Muscle layer of duodenum (tissue), 2 donors: Measurements from ENCODE around the gene PSAT1.

Source experiments
- H3K27ac ChIP-seq: one replicate; pipeline ENCODE4 v1.7.0; 2013; ENCODE audit warnings: mild to moderate bottlenecking, low read length
- H3K27me3 ChIP-seq: one replicate; pipeline ENCODE4 v1.7.0; 2013; ENCODE audit warnings: low read depth, mild to moderate bottlenecking, control low read depth, low read length
- H3K36me3 ChIP-seq, 2 donors: one replicate each; pipeline ENCODE4 v1.7.0; 2013; ENCODE audit warnings: low read length in 2 of 2, control low read depth in 1 of 2, mild to moderate bottlenecking in 1 of 2; ENCODE audit not compliant: insufficient read depth in 2 of 2, control insufficient read depth in 1 of 2
- H3K4me1 ChIP-seq, 2 donors: one replicate each; pipeline ENCODE4 v1.7.0; 2013; ENCODE audit warnings: low read length in 2 of 2, mild to moderate bottlenecking in 2 of 2, control low read depth in 1 of 2, moderate library complexity in 1 of 2; ENCODE audit not compliant: insufficient read depth in 2 of 2, control insufficient read depth in 1 of 2
- H3K4me3 ChIP-seq, 2 donors: one replicate each; pipeline ENCODE4 v1.7.0; 2013; ENCODE audit warnings: low read length in 2 of 2, low read depth in 1 of 2, mild to moderate bottlenecking in 1 of 2
- H3K9me3 ChIP-seq, 2 donors: one replicate each; pipeline ENCODE4 v1.7.0; 2013; ENCODE audit warnings: low read length in 2 of 2, control low read depth in 1 of 2, mild to moderate bottlenecking in 1 of 2; ENCODE audit not compliant: control insufficient read depth in 1 of 2
- donor health status: healthy.

The PSAT1 gene

DNA sequence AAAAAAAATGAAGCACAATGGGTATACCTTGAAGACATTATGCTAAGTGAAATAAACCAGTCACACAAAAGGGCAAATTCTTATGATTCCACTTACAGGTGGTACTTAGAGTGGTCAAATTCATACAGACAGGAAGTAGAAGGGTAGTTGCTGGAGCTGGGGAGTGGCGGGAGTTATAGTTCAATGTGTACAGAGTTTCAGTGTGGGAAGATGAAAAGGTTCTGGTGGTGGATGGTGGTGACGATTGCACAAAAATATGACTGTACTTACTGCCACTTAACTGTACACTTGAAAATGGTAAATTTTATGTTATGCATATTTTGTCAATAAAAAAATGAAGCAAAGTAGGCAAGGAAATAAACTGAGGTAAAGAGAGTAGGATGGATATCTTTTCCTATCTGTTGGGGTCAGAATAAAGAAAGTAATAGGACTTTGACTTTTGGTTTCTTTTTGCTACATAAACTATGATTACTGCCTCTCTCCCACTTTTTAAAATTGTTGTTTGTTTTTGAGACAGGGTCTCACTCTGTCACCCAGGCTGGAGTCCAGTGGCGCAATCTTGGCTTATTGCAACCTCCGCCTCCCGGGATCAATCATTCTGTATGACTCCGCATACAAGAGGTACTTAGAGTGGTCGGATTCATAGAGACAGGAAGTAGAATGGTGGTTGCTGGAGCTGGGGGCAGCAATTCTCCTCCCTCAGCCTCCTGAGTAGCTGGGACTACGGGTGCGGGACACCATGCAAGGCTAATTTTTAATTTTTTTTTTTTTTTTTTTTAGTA lies 4.0 kb upstream of the PSAT1 start:
- H3K4me1 ChIP-seq = peaks cover 0 to 21% of the 10 kb centered on the region in 2 donors
- H3K27ac ChIP-seq = no peak overlapping the region
- no peak overlapping the region for H3K4me3 ChIP-seq
- H3K36me3 ChIP-seq = no peaks in the 10 kb centered on the region
- H3K9me3 ChIP-seq = no peaks in the 10 kb centered on the region
- H3K27me3 ChIP-seq = no peaks in the 10 kb centered on the region

DNA sequence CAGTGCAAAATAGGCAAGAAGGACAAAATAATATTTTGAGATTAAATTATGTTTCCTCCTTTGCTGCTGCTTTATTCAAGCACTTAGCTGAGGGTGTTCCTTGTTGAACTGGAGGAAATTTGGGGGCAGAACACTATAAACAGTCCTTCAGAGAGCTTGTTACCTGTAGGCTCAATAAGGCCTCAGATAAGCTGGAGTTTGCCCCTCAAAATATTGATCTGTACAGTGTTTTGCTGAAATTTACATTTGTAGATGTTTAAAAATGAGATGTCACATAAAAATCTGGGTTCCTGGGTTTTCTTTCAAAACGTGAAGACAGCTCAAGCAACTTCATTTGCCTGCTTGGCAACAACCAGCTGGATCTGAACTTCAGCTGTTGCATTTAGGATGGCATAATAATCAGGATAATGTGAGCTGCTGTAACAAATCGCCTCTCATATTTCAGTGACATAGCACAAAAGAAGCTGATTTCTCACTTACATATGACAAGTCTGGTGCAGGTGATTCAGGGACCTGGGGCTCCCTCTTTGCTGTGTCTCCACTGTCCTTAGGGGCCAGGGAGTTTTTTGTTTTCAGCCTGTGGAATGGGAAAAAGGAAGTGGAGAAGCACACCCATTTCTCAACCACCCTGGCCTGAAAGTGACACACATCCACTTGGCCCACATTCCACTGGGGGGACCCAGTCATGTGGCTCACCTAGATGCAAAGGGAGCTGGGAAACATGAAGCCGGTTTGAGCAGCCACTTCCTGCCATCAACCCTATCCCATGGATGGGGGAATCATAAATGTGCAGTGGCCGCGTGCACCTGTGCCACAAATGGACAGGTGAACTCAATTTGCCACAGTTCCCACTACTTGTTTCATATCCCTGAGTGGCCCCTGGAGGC lies 2.4 kb upstream of the PSAT1 start:
- Histone ChIP-seq H3K4me3 (no peak overlapping the region), H3K4me1 (peaks cover 0 to 28% of the 10 kb centered on the region in 2 donors), H3K36me3 (no peaks in the 10 kb centered on the region), H3K27ac (no peak overlapping the region), H3K9me3 (no peaks in the 10 kb centered on the region), H3K27me3 (no peaks in the 10 kb centered on the region)

DNA sequence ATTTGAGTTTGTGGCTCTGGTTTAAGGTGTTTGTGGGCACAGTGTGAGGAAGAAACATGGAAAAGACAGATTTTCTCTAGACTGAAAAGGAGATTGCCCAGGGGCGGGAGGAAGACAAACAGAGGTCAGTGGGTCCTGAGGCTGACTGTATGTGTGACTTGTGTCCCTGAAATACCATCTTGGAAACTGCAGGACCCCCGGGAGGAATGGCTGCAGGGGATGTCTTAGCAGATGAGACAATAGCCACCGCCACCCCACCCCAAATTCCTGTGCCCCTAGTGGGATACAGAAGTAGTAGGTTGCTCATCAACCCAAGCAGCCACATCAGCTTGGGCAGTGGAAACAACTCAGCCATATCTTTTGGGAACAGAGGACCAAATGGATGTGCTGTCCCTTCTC lies 1.7 kb upstream of the PSAT1 start:
- no peaks in the 10 kb centered on the region for H3K27me3 ChIP-seq
- H3K9me3 ChIP-seq = no peaks in the 10 kb centered on the region
- no peak overlapping the region for H3K27ac ChIP-seq
- no peak overlapping the region for H3K4me3 ChIP-seq
- no peaks in the 10 kb centered on the region for H3K36me3 ChIP-seq
- H3K4me1 ChIP-seq = peaks cover 0 to 28% of the 10 kb centered on the region in 2 donors

DNA sequence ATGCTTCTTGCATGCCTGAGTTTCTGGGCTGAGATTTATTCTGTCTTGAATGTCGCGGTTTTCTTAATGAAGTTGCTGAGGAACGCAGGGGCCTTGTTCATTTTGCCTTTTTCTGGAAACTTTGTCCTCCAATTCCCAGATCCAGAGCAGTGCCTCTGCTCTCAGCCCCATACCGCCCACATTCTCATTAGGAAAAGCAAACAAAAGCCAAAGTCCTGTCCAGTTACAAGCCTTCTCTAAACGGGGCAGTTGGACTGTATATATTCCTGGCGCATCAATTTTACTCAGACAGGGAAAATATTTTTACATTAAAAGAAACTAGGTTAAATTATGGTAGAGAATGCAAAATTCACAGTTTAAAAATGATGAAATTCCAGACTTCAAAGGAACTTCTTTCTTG lies 1.2 kb upstream of the PSAT1 start:
- H3K27me3 ChIP-seq = no peaks in the 10 kb centered on the region
- H3K27ac ChIP-seq = no peak overlapping the region
- H3K9me3 ChIP-seq = no peaks in the 10 kb centered on the region
- peak overlapping the region; percentile 67 to 93 for H3K4me3 ChIP-seq
- H3K4me1 ChIP-seq = peaks cover 0 to 28% of the 10 kb centered on the region in 2 donors
- no peaks in the 10 kb centered on the region for H3K36me3 ChIP-seq

DNA sequence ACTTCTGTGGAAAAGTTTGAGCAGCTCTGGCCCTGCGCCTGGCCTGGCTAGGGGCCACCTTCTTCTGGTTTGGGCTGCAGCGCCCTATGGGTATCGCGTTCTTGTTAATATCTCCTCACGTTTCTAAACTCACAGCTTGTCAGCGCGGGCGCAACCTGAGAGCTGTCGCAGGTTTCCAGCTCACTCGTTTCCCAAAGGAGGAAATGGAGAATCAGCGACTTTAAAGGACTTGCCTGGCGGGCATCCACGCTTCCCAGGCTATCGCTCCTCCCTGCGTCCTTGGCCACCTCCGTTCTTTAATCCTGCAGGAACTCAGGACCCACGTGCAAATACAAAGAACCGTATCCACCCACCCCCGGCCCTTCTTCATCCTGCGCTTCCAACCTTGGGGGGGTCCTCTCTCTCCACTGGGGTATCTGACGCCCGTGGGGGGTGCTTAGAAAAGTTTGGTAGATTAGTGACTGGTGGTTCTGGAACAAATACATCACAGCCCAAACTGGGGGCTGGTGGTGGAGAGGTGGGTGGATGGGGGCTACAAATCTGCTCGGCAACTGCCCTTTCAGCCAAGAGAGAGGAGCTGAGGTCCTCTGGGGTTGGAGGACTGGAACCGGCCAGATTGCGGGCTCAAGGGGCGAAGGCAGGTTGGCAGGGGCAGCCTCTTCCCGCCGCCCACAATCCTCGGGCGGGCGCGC lies 578 bp upstream of the PSAT1 start:
- Histone ChIP-seq H3K4me1 (peaks cover 0 to 28% of the 10 kb centered on the region in 2 donors), H3K27me3 (no peaks in the 10 kb centered on the region), H3K27ac (no peak overlapping the region), H3K9me3 (no peaks in the 10 kb centered on the region), H3K4me3 (peak overlapping the region; percentile 67 to 93), H3K36me3 (no peaks in the 10 kb centered on the region)

DNA sequence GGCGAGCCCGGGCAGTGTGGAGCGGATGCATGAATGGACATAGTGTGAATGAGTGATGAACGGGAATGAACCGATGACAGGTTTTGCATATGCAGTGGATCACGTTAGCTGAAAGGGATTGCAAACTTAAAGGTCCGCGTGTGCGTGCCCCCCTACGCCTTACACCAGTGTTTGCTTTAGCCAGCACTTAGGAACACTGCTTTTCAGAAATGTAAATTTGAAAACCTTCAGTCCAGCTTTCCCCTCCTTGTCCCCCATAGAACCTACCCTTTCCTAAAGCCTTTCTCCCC lies 692 bp downstream of the PSAT1 start:
- Histone ChIP-seq H3K27me3 (no peaks in the 10 kb centered on the region), H3K36me3 (peaks cover 0 to 5% of the 10 kb centered on the region in 2 donors), H3K27ac (no peak overlapping the region), H3K4me3 (peak overlapping the region; percentile 67 to 93), H3K4me1 (peaks cover 0 to 28% of the 10 kb centered on the region in 2 donors), H3K9me3 (no peaks in the 10 kb centered on the region)

DNA sequence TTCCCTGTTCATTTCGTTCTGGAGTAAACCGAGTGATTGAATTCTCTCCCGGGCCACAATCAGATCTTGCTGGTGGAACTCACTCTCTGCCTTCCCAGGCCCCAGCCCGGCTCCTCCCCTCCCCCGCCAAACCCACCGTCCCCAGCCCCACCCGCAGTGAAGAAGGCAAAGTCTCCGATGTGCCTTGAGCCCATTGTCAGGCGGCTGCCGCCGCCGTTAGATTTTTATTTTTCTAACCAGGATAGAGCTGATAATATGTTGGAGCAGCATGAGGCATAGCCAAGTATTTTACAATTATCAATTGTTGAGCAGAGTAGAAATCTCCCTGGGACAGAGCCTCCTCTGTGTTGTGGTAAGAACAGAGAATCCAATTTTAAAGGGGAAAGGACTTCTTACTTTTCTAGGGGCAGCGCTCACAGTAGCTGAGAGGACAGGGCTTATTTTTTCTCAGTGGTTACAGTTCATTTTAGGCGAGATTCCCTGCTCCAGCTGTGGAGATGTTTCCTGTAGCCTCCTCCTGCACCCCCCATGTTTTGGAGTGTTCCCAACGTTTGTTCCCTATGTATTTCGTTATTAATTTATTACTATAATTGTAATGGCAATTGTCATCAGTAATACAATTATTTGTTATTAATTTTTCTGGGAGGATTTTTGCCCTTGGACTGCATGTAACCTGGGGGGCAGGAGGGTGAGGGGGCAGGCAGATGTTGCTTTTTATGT lies 1.3 kb downstream of the PSAT1 start:
- Histone ChIP-seq H3K27me3 (no peaks in the 10 kb centered on the region), H3K4me3 (peak overlapping the region; percentile 67 to 93), H3K9me3 (no peaks in the 10 kb centered on the region), H3K4me1 (peaks cover 0 to 28% of the 10 kb centered on the region in 2 donors), H3K36me3 (peaks cover 0 to 5% of the 10 kb centered on the region in 2 donors), H3K27ac (no peak overlapping the region)

DNA sequence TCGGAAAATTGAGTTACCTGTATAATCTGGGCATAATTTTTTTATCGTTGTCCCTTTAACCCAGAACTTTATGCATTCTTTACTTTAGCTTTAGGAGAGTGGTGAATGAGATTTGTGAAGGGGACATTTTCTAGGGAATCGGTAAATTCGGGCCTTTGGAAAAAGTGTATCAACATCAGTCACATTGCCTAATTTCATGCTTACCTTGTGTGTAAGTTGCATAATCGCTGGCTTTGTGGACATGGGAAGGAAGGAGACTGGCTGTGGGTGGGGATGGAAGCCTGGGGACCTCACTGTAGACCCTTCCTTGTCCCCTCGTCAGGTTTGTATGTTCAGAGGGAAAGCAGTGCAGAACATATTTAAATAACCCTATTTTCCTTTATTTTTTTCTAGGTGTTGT lies 3.3 kb downstream of the PSAT1 start:
- peaks cover 0 to 5% of the 10 kb centered on the region in 2 donors for H3K36me3 ChIP-seq
- peaks cover 0 to 28% of the 10 kb centered on the region in 2 donors for H3K4me1 ChIP-seq
- no peak overlapping the region for H3K27ac ChIP-seq
- H3K4me3 ChIP-seq = no peak overlapping the region
- H3K27me3 ChIP-seq = no peaks in the 10 kb centered on the region
- H3K9me3 ChIP-seq = no peaks in the 10 kb centered on the region

DNA sequence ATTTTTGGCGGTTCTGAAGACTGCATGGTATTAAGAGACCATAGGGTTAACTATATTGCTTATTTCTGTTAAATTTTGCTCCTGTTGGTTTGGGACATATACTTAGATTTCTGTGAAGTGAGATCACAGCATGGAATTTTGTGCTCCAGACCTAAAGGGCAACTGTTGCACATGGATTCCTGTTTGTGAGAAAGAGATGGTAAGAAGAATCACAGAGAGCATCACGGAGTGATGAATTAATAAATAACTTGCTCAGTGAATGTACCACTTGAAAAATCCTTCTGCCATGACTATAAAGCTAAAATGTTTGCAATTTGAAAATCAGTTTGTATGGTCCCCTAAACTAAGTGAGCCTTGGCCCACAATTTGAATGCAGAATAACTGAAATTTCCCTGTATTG lies 4.5 kb downstream of the PSAT1 start:
- Histone ChIP-seq H3K27ac (no peak overlapping the region), H3K27me3 (no peaks in the 10 kb centered on the region)

DNA sequence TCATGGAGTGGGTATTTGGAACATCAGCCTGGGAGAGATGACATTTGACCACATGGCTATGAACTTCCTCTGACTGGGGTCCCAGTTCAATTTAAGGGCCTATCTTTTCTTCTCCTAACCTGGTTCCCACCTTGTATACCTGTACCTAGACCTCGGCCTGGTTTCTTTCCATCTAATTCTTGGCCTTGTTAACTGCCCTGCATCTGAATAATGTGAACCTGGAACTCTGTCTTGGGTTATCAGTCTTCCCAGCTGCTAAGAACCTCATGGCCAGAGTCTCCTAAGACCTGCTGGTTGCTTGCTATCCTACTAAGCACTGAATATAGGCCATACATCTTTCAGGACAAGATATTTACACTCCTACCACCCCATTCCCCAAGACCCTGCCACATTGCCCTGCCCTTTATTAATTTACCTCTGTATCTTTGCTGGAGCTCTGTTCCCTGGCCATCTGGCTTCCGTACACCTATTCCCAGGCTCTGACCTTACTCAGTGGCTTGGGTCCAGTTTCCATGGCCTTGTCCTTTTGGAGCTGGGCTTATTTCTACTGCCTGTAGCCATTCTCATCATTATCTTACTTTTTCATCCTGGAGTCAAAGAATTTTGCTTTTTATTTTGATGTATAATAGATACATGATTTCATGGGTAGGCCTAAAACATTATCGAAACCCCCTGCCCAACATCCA lies 6.6 kb downstream of the PSAT1 start:
- no peak overlapping the region for H3K4me3 ChIP-seq

More for the DNA sequence above, 4.5 kb downstream of the PSAT1 start:
- Histone ChIP-seq H3K36me3 (peaks cover 0 to 5% of the 10 kb centered on the region in 2 donors), H3K4me1 (peaks cover 0 to 18% of the 10 kb centered on the region in 2 donors), H3K4me3 (no peak overlapping the region), H3K9me3 (no peaks in the 10 kb centered on the region)

More for the DNA sequence above, 6.6 kb downstream of the PSAT1 start:
- no peaks in the 10 kb centered on the region for H3K9me3 ChIP-seq
- no peaks in the 10 kb centered on the region for H3K27me3 ChIP-seq
- H3K4me1 ChIP-seq = peaks cover 0 to under 1% of the 10 kb centered on the region in 2 donors
- peaks cover 0 to 5% of the 10 kb centered on the region in 2 donors for H3K36me3 ChIP-seq
- H3K27ac ChIP-seq = no peak overlapping the region
